Measurements from ENCODE around the gene MALRD1.

DNA sequence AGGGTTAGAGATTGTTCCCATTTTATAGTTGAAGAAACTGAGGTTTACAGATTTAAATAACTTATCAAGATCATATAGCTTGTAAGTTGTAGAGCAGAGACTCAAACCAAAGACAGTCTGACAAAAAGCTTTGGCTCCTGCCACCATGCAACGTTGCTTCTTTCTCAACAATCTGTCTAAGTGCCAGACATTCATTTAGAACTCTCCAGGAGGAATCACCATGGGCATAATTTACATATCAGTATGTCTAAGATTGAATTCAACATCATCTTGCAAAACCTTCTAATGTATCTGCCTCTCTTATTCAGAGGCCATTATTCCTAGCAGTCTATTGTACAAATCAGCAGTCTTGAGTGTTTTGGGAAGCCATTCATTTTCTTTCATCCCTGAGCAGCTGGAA is 604.1 kb downstream of the MALRD1 start:
- TF ChIP-seq GABPA (IDR thresholded peaks at IDR 0.05; ENCODE audit: borderline replicate concordance, insufficient read depth, low read length) (no peak), HDAC2 (IDR thresholded peaks at IDR 0.05; ENCODE audit: borderline replicate concordance in 1 of 2, low read depth in 2 of 2, low read length in 2 of 2) (no peak), PHF8 (conservative IDR thresholded peaks at IDR 0.05; ENCODE audit: low read depth, low read length) (no peak), TAF1 (IDR thresholded peaks at IDR 0.05; ENCODE audit: low read depth, low read length) (no peak)
- TF ChIP-seq, protein P1, sequence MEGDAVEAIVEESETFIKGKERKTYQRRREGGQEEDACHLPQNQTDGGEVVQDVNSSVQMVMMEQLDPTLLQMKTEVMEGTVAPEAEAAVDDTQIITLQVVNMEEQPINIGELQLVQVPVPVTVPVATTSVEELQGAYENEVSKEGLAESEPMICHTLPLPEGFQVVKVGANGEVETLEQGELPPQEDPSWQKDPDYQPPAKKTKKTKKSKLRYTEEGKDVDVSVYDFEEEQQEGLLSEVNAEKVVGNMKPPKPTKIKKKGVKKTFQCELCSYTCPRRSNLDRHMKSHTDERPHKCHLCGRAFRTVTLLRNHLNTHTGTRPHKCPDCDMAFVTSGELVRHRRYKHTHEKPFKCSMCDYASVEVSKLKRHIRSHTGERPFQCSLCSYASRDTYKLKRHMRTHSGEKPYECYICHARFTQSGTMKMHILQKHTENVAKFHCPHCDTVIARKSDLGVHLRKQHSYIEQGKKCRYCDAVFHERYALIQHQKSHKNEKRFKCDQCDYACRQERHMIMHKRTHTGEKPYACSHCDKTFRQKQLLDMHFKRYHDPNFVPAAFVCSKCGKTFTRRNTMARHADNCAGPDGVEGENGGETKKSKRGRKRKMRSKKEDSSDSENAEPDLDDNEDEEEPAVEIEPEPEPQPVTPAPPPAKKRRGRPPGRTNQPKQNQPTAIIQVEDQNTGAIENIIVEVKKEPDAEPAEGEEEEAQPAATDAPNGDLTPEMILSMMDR (IDR thresholded peaks at IDR 0.05; ENCODE audit: control extremely low read depth in 1 of 3, insufficient read depth in 1 of 3, low read depth in 1 of 3, low read length in 3 of 3): no peak
